Choroid plexus epithelial cell (primary cell): ENCODE measurements around the gene HNRNPLL.
"Not testable (repeated sequence)": the region's sequence is repeated elsewhere in the genome, so short reads cannot be mapped to it uniquely, and the experiment has no call there.

Experiments
- DNase-seq: peaks from one replicate; pipeline ENCODE4 v3.0.0-alpha.2; 2010; ENCODE audit warnings: low read depth
- H3K4me3 ChIP-seq: 2 replicates; pipeline ENCODE4 v1.5.1; 2011; ENCODE audit warnings: low read depth, mild to moderate bottlenecking, control low read depth, low read length, moderate library complexity
- CTCF ChIP-seq: conservative IDR thresholded peaks from 2 replicates; pipeline ENCODE4 v1.5.1; 2011; ENCODE audit warnings: low read depth, mild to moderate bottlenecking, control low read depth, inconsistent platforms, low read length, moderate library complexity

HNRNPLL gene

GRCh38 chr2:38619458-38620164 is 16.9 kb upstream of the HNRNPLL start:
- no peak overlapping the region for H3K4me3 ChIP-seq
- peak; percentile 42 for DNase-seq
- TF ChIP-seq CTCF = no peak

- DNase-seq = no peak
- no peak for TF ChIP-seq CTCF
- no peak overlapping the region for H3K4me3 ChIP-seq
Observed at GRCh38 chr2:38617301-38617700, 14.6 kb upstream of the HNRNPLL start.

- DNase-seq = peak; percentile 63
- no peak for TF ChIP-seq CTCF
- H3K4me3 ChIP-seq = no peak overlapping the region
Observed at GRCh38 chr2:38615237-38615636, 12.5 kb upstream of the HNRNPLL start.

GRCh38 chr2:38613849-38614213 is 11.1 kb upstream of the HNRNPLL start:
- DNase-seq = no peak
- no peak for TF ChIP-seq CTCF
- H3K4me3 ChIP-seq = no peak overlapping the region

- no peak overlapping the region for H3K4me3 ChIP-seq
- no peak for DNase-seq
- TF ChIP-seq CTCF = no peak
Observed at GRCh38 chr2:38613126-38613848, 10.6 kb upstream of the HNRNPLL start.

- no peak for TF ChIP-seq CTCF
- no peak overlapping the region for H3K4me3 ChIP-seq
- DNase-seq = no peak
Observed at GRCh38 chr2:38610851-38611801, 8.4 kb upstream of the HNRNPLL start.

- not testable (repeated sequence) for H3K4me3 ChIP-seq, DNase-seq
Observed at GRCh38 chr2:38609246-38609645, 6.5 kb upstream of the HNRNPLL start.
